B cell (primary cell): ENCODE measurements around the gene HOXB7. TPM values are rescaled to one million over a fixed set of nuclear protein-coding genes. Genes with fewer than 3 reads are reported as not detected.
A peak's percentile ranks its signal among the peaks of the same experiment; 100 is the strongest.

ENCODE experiments used
- ATAC-seq: fragments of 200-7000 bp; cut with Tn5 transposase; one replicate; pipeline ENCODE4 v1.10.0; 2021; ENCODE audit warnings: low read depth, mild to moderate bottlenecking, moderate number of reproducible peaks, moderate library complexity
- CTCF ChIA-PET: fragments of 350-600 bp; sonication (Branson Sonifier 250); formaldehyde crosslinking; loops from one replicate; lab custom pipeline; 2021; ENCODE audit warnings: antibody characterized with exemption, inconsistent platforms; lab: Charles Lee
- POLR2A ChIA-PET: fragments of 350-600 bp; sonication (Branson Sonifier 250); formaldehyde crosslinking; loops from one replicate; lab custom pipeline; 2021; ENCODE audit warnings: antibody characterized with exemption; lab: Charles Lee
- DNase-seq: peaks from one replicate; pipeline ENCODE4 v3.0.0; 2013
- H2AFZ ChIP-seq: 2 replicates; pipeline ENCODE4 v1.6.1; 2012; ENCODE audit warnings: mild to moderate bottlenecking, low read depth, low read length; ENCODE audit not compliant: insufficient read depth, poor library complexity, severe bottlenecking
- H3K27ac ChIP-seq, 2 donors: 1 replicate in 1 of 2; 2 replicates in 1 of 2; pipeline ENCODE4 v1.5.1; 2012 to 2013; ENCODE audit warnings: low read length in 2 of 2, mild to moderate bottlenecking in 2 of 2, moderate library complexity in 1 of 2
- H3K27me3 ChIP-seq, 4 experiments: fragments of 200-600 bp in 1 of 4; sonication (generic) in 1 of 4; replicated peaks in 1 of 4; 1 replicate in 2 of 4; 2 replicates in 2 of 4; pipeline versions ENCODE4 v1.6.1 to v1.7.0; 2013 to 2016; ENCODE audit warnings: low read length in 3 of 4, mild to moderate bottlenecking in 2 of 4, mixed read lengths in 1 of 4, moderate library complexity in 1 of 4; ENCODE audit not compliant: insufficient read depth in 4 of 4, control insufficient read depth in 3 of 4; ENCODE audit errors: control extremely low read depth in 1 of 4
- H3K36me3 ChIP-seq, 2 experiments: replicated peaks in 1 of 2; 1 replicate in 1 of 2; 2 replicates in 1 of 2; pipeline versions ENCODE4 v1.6.1 to v1.7.1; 2013; ENCODE audit warnings: low read length in 1 of 2; ENCODE audit not compliant: insufficient read depth in 2 of 2, control insufficient read depth in 1 of 2; ENCODE audit errors: control extremely low read depth in 1 of 2, extremely low read depth in 1 of 2
- H3K4me1 ChIP-seq, 2 donors: fragments of 200-600 bp in 1 of 2; sonication (generic) in 1 of 2; 1 replicate in 1 of 2; 2 replicates in 1 of 2; pipeline versions ENCODE4 v1.5.1 to v1.6.1; 2013 to 2017; ENCODE audit warnings: low read length in 2 of 2; ENCODE audit not compliant: control insufficient read depth in 2 of 2, insufficient read depth in 2 of 2
- H3K4me2 ChIP-seq: replicated peaks from 2 replicates; pipeline ENCODE3; 2012; ENCODE audit warnings: mild to moderate bottlenecking, low read depth, low read length; ENCODE audit not compliant: poor library complexity, severe bottlenecking
- H3K4me3 ChIP-seq, 5 experiments: fragments of 200-600 bp in 1 of 5; sonication (generic) in 1 of 5; 1 replicate in 3 of 5; 2 replicates in 2 of 5; pipeline versions ENCODE4 v1.5.1 to v1.7.0; 2011 to 2016; ENCODE audit warnings: low read length in 4 of 5, mild to moderate bottlenecking in 4 of 5, low read depth in 2 of 5, control low read depth in 1 of 5, moderate library complexity in 1 of 5; ENCODE audit not compliant: insufficient read depth in 1 of 5; ENCODE audit errors: control extremely low read depth in 1 of 5, extremely low read depth in 1 of 5
- H3K79me2 ChIP-seq: fragments of 200-600 bp; sonication (generic); one replicate; pipeline ENCODE4 v1.6.0; 2016; ENCODE audit warnings: low read length; ENCODE audit not compliant: control insufficient read depth, insufficient read depth
- H3K9ac ChIP-seq: fragments of 200-600 bp; sonication (generic); 2 replicates; pipeline ENCODE4 v1.6.1; 2017; ENCODE audit warnings: mild to moderate bottlenecking, low read length, moderate library complexity
- H3K9me3 ChIP-seq, 3 donors: one replicate each; pipeline versions ENCODE4 v1.6.1 to v1.7.1; 2013; ENCODE audit warnings: low read length in 2 of 3; ENCODE audit not compliant: control insufficient read depth in 2 of 3, insufficient read depth in 1 of 3; ENCODE audit errors: control extremely low read depth in 1 of 3
- H4K20me1 ChIP-seq: 2 replicates; pipeline ENCODE4 v1.6.0; 2012; ENCODE audit warnings: mild to moderate bottlenecking, low read length; ENCODE audit not compliant: insufficient read depth, control insufficient read depth, poor library complexity, severe bottlenecking
- H3K27ac Mint-ChIP-seq: one replicate; pipeline ENCODE4 v1.8.0; 2021; ENCODE audit warnings: mixed read lengths
- H3K27me3 Mint-ChIP-seq: one replicate; pipeline ENCODE4 v1.8.0; 2021; ENCODE audit warnings: mixed read lengths
- H3K4me1 Mint-ChIP-seq: one replicate; pipeline ENCODE4 v1.8.0; 2021; ENCODE audit warnings: mixed read lengths
- H3K4me3 Mint-ChIP-seq: one replicate; pipeline ENCODE4 v1.8.0; 2021; ENCODE audit warnings: mixed read lengths
- H3K9me3 Mint-ChIP-seq: one replicate; pipeline ENCODE4 v1.8.0; 2022; ENCODE audit warnings: mixed read lengths; ENCODE audit not compliant: insufficient read depth
- CTCF ChIP-seq: fragments of 200-600 bp; IDR thresholded peaks from one replicate; pipeline ENCODE4 v1.8.0; 2022; ENCODE audit warnings: antibody characterized with exemption, mild to moderate bottlenecking
- EZH2 ChIP-seq: IDR thresholded peaks from 2 replicates; pipeline ENCODE4 v1.6.1; 2012; ENCODE audit warnings: borderline replicate concordance, low read depth, mild to moderate bottlenecking, moderate library complexity, low read length; ENCODE audit not compliant: insufficient read depth, poor library complexity, severe bottlenecking
- WGBS: methylation state at CpG from one replicate; pipeline ENCODE4 v1.1.5; 2013; ENCODE audit warnings: missing lambda C conversion rate; ENCODE audit not compliant: insufficient coverage; 5-methylcytosine and 5-hydroxymethylcytosine counted together
- intact Hi-C: fragments of 100-400 bp; cut with micrococcal nuclease; formaldehyde crosslinking; loops from one replicate; pipeline ENCODE4 v1.10.0; 2022
- polyA plus RNA-seq: library from polyadenylated mRNA; depleted of rRNA; stranded (reverse); fragments of >200 nt; gene quantifications from 2 replicates; pipeline ENCODE4 v1.2.3, GENCODE V29; 2012
- total RNA-seq, 2 donors: library from RNA; stranded (reverse); fragments of 120-200 nt in 1 of 2; gene quantifications; 1 replicate in 1 of 2; 2 replicates in 1 of 2; pipeline versions ENCODE4 v1.2.3 to v1.2.4, GENCODE V29; 2013 to 2022

Gene HOXB7
- total and polyA plus RNA-seq, 2 donors (not counting 1 experiment from before 2014, with no cell fraction given) = 0.25 to 1.3 TPM

- ChIA-PET POLR2A (interaction anchor here (0.6 kb wide), 1 partner anchor 442 kb away, joined by 4 read pairs; no protein-coding TSS in a partner anchor), CTCF (interaction anchor here (0.7 to 2.1 kb wide), 8 partner anchors 16 to 356 kb away, joined by 3 to 7 read pairs (median 3); no protein-coding TSS in a partner anchor)
- Histone ChIP-seq H3K9me3 (peaks cover 0 to 35% (median 0%) of the 10 kb centered on the region in 3 donors), H3K4me1 (peaks cover 63 to 79% of the 10 kb centered on the region in 2 donors), H3K27ac (no peak within 1 kb of the TSS), H3K9ac (peak within 1 kb of the TSS; percentile 22), H4K20me1 (no peaks in the 10 kb centered on the region), H3K4me2 (peak within 1 kb of the TSS; percentile 100), H2AFZ (peak within 1 kb of the TSS; percentile 9), H3K36me3 (no peaks in the 10 kb centered on the region), H3K79me2 (no peaks in the 10 kb centered on the region), H3K27me3 (peaks cover 0 to 93% (median 62%) of the 10 kb centered on the region in 4 experiments), H3K4me3 (peak within 1 kb of the TSS in 2 of 5 experiments; percentile 8 to 12)
- peak within 1 kb of the TSS; percentile 89 for H3K4me3 Mint-ChIP-seq
- DNase-seq (peak; percentile 43), ATAC-seq (no peak)
- TF ChIP-seq CTCF (no peak), EZH2 (no peak)
- peaks cover 78% of the 10 kb centered on the region for H3K27me3 Mint-ChIP-seq
- WGBS = 40% methylated on average over 8 of the region's 41 CpGs
- H3K9me3 Mint-ChIP-seq = no peaks in the 10 kb centered on the region
- peak within 1 kb of the TSS; percentile 73 for H3K27ac Mint-ChIP-seq
- intact Hi-C loops = no loop called here
- H3K4me1 Mint-ChIP-seq = peaks cover 51% of the 10 kb centered on the region
Measured at GRCh38 chr17:48615047-48615962, 4.5 kb upstream of the HOXB7 start, which contains the start of gene HOXB8. TSS of gene HOXB8 (minus strand) at chr17:48615292. CDS start at chr17:48614704, 588 bp downstream.
